HUES6 (cell line): ENCODE data around the gene AMACR.
"Not testable (repeated sequence)": the region's sequence is repeated elsewhere in the genome, so short reads cannot be mapped to it uniquely, and the experiment has no call there.

Source experiments
- H3K27ac ChIP-seq: 2 replicates; pipeline ENCODE4 v1.7.0; 2013; ENCODE audit warnings: low read depth, mild to moderate bottlenecking, low read length, inconsistent platforms
- H3K27me3 ChIP-seq: 2 replicates; pipeline ENCODE4 v1.6.1; 2013; ENCODE audit warnings: low read length; ENCODE audit not compliant: control insufficient read depth, insufficient read depth
- H3K36me3 ChIP-seq: 2 replicates; pipeline ENCODE4 v1.6.1; 2013; ENCODE audit warnings: low read length; ENCODE audit not compliant: control insufficient read depth, insufficient read depth
- H3K4me1 ChIP-seq: 2 replicates; pipeline ENCODE4 v1.6.1; 2013; ENCODE audit warnings: low read length; ENCODE audit not compliant: control insufficient read depth, insufficient read depth
- H3K4me3 ChIP-seq: 2 replicates; pipeline ENCODE4 v1.5.1; 2013; ENCODE audit warnings: low read depth, low read length
- H3K9ac ChIP-seq: one replicate; pipeline ENCODE4 v1.6.1; 2013; ENCODE audit warnings: mild to moderate bottlenecking, low read length
- H3K9me3 ChIP-seq: 2 replicates; pipeline ENCODE4 v1.6.1; 2013; ENCODE audit warnings: low read depth, low read length; ENCODE audit not compliant: control insufficient read depth, insufficient read depth

Gene AMACR

DNA sequence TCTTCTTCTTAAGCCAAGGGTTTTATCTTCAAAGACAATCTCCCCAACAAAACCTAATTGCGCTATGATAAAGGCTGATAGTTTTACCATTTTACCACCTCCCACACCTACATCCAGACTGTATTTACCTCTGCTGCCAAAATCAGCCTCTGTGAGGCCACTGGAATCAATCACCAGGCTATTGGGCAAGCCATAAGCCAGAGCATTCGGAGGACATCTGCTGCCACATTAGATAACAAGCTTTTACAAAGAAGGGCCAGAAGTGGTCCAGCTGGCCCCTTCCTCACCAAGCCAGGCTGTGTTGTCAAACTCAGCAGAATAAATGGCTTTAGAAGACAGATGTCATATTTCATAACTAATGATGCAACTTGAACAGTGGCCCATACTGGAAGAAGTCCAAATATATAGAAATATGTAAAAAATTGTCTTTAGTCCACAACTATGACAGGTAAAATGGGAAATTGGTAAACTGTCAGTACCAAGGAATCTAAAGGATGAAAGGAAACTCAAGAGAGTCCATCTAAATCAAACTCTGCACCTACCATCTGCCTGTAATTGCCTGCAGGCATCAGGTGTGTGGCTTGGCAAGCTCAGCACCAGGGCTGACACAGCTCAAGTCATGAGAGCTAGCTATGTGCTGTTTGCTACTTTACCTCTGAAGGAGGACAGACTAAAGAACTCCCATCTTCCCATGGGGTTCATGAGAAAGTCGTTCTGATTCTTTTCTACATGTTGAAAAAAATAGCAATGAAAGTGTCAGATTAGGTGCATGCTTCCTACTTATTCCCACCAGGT is 39.4 kb downstream of the AMACR start:
- H3K4me3 ChIP-seq: no peak overlapping the region

GRCh38 chr5:33966805-33967204 is 41.0 kb downstream of the AMACR start:
- no peak overlapping the region for H3K4me3 ChIP-seq
- H3K36me3 ChIP-seq: no peaks in the 10 kb centered on the region
- H3K27me3 ChIP-seq: no peaks in the 10 kb centered on the region
- H3K9ac ChIP-seq: no peak overlapping the region
- H3K9me3 ChIP-seq: no peaks in the 10 kb centered on the region
- no peak overlapping the region for H3K27ac ChIP-seq
- peaks cover 3% of the 10 kb centered on the region; the same call in 1 of the 2 replicates for H3K4me1 ChIP-seq

More for the DNA sequence above, 39.4 kb downstream of the AMACR start:
- H3K36me3 ChIP-seq: no peaks in the 10 kb centered on the region
- no peak overlapping the region for H3K27ac ChIP-seq
- peaks cover 7% of the 10 kb centered on the region for H3K4me1 ChIP-seq
- H3K9ac ChIP-seq: no peak overlapping the region
- no peaks in the 10 kb centered on the region for H3K9me3 ChIP-seq
- no peaks in the 10 kb centered on the region for H3K27me3 ChIP-seq

DNA sequence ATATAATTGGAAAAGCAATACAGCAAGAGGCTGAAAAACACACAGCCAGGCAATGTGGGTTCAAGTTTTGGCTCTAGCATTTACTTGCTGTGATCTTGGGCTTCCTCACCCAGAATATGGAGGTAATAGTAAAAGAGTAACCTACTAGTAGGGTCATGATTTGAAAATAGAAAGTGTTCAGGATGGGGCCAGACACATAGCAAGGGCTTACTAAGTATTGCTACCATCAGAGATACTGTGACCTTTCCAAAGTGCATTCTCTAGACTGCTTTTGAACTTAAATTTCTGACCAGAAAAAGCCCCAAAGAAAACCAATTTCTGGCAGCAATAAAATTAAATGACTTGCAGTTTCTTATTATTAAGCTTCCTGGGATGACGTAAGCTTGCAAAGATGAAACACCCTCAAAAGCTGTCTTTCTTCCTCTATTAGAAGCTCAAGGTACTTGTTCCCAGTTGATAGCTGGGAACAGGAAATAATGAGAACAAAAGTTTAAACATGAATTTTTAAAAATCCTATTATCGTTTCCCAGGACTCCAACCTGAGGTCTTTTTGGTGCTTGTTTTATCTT is 43.6 kb downstream of the AMACR start:
- no peak overlapping the region for H3K9ac ChIP-seq
- H3K36me3 ChIP-seq: no peaks in the 10 kb centered on the region
- no peak overlapping the region for H3K27ac ChIP-seq
- no peaks in the 10 kb centered on the region for H3K27me3 ChIP-seq
- no peak overlapping the region for H3K4me3 ChIP-seq
- no peaks in the 10 kb centered on the region for H3K4me1 ChIP-seq
- H3K9me3 ChIP-seq: no peaks in the 10 kb centered on the region

DNA sequence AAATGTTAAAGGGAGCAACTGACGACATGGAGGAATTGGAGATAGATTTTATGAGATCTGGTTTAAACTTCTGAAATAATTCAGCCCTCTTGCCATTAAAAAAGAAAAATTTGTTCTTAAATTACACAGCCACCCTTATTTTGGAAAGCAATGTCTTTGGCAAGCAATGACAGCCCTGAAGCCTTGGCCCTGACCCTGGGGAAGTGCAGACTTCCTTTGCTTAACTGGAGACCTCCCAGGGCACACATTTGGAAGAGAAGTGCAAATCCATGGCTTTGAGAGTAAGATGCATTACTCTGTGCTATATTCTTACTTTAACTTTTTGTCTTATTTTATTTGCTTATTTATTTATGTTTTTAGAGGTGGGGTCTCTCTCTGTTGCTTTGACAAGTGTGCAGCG is 49.7 kb downstream of the AMACR start:
- H3K27ac ChIP-seq: no peak overlapping the region
- H3K27me3 ChIP-seq: no peaks in the 10 kb centered on the region

DNA sequence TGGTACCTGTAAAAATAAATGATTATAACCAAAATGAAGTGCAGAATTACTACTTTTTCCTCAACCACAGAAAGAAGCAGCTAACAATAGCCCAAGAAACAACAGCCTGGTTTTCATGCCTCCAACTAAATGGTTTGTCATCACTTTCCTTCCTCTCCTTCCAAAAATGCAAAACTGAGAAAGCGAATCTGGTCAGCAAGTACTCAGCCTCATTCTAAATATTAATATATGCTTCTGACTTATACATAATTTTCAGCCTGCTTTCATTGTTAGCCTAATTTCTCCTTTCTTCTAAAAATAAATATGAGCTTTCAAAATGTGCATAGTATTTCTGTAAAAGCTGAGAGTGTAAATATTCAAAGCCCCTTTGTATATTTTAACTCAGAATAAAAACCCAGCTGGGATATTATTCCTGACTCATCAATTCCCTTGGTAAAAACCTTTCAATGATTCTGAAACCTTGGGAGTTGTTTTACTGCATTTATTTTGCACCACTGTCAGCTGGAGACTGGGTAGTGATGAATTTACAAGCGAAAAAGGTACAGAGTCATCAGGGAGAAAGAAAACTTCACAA is 50.2 kb downstream of the AMACR start:
- Histone ChIP-seq H3K9me3 (peaks cover 11% of the 10 kb centered on the region), H3K27ac (no peak overlapping the region), H3K36me3 (no peaks in the 10 kb centered on the region), H3K4me3 (no peak overlapping the region), H3K4me1 (peaks cover 13% of the 10 kb centered on the region; the same call in 1 of the 2 replicates), H3K9ac (no peak overlapping the region), H3K27me3 (no peaks in the 10 kb centered on the region)

More for the DNA sequence above, 49.7 kb downstream of the AMACR start:
- Histone ChIP-seq H3K9me3 (peaks cover 11% of the 10 kb centered on the region), H3K4me3 (no peak overlapping the region), H3K4me1 (peaks cover 13% of the 10 kb centered on the region; the same call in 1 of the 2 replicates), H3K36me3 (no peaks in the 10 kb centered on the region), H3K9ac (no peak overlapping the region)

DNA sequence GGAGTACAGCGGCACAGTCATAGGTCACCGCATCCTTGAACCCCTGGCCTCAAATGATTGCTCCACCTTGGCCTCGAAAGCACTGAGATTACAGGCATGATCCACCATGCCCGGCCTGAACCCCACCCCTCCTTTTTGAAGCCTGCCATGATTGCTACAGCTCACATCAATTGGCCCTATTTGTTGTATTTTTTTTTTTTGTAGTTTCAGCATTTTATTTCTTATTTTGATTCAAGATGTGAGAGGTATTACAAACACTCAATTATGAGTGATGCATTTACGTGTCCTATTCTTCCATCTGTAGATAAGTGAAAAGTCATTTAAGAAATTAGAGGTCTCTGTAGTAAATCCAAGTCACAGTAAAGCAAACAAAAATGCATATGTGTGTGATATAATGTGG is 55.7 kb downstream of the AMACR start:
- peaks cover 11% of the 10 kb centered on the region for H3K9me3 ChIP-seq
- H3K4me1 ChIP-seq, H3K36me3 ChIP-seq, H3K4me3 ChIP-seq, H3K9ac ChIP-seq, H3K27me3 ChIP-seq, H3K27ac ChIP-seq: not testable (repeated sequence)

- Histone ChIP-seq H3K4me3 (no peak overlapping the region), H3K27ac (no peak overlapping the region), H3K36me3 (no peaks in the 10 kb centered on the region), H3K27me3 (peaks cover 4% of the 10 kb centered on the region; the same call in 1 of the 2 replicates), H3K9me3 (no peaks in the 10 kb centered on the region), H3K9ac (no peak overlapping the region), H3K4me1 (peaks cover 5% of the 10 kb centered on the region; the same call in 1 of the 2 replicates)
Observed at GRCh38 chr5:33944543-33945132, 63.2 kb downstream of the AMACR start.

DNA sequence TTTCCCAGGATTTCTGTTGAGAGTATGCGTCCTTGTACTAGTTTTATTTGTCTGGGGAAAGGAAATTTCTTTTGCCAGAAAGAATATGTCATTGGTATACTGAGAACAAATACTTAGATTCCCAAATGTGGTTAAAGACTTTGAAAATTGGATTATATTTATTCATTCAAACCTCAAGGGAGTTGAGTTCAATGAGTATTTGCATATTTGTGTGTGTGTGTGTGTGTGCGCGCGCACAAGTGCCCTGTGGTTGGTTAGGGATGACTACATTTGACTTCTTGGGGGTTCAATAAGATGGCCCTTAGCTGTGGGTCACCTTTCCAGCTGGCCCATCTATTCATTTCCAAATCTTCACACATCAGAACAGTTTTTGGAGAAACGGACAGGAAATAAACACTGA is 66.8 kb downstream of the AMACR start:
- Histone ChIP-seq H3K9ac (no peak overlapping the region), H3K27ac (no peak overlapping the region), H3K4me3 (no peak overlapping the region), H3K27me3 (peaks cover 32% of the 10 kb centered on the region), H3K36me3 (no peaks in the 10 kb centered on the region), H3K4me1 (peaks cover 5% of the 10 kb centered on the region; the same call in 1 of the 2 replicates), H3K9me3 (no peaks in the 10 kb centered on the region)

GRCh38 chr5:33939556-33940262 is 68.1 kb downstream of the AMACR start:
- H3K4me3 ChIP-seq: no peak overlapping the region
- H3K36me3 ChIP-seq: no peaks in the 10 kb centered on the region
- H3K9ac ChIP-seq: no peak overlapping the region
- peaks cover 4% of the 10 kb centered on the region; the same call in 1 of the 2 replicates for H3K4me1 ChIP-seq
- peaks cover 43% of the 10 kb centered on the region for H3K27me3 ChIP-seq
- no peak overlapping the region for H3K27ac ChIP-seq
- H3K9me3 ChIP-seq: no peaks in the 10 kb centered on the region

DNA sequence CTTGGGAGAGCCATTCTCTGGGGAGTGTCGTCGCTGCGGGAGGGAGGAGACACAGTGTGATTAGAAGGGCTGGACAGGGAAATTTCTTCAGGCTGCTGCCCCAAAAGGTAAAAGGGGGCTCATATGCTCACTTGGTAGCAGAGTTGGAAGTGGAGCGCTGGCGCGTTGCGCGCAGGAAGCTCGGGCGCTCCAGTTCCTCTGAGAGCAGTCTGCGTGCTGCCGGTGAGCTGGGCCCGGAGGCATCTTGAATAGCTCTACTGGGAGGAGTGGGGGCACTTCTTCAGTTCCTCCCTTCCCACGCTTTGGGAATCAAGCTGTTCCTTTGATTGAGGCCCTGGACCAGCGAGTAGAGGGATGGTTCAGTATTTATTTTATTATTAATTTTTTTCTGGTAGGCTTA is 69.0 kb downstream of the AMACR start:
- Histone ChIP-seq H3K27ac (no peak overlapping the region), H3K27me3 (peaks cover 43% of the 10 kb centered on the region), H3K4me3 (no peak overlapping the region), H3K9ac (no peak overlapping the region), H3K9me3 (no peaks in the 10 kb centered on the region), H3K4me1 (no peaks in the 10 kb centered on the region), H3K36me3 (no peaks in the 10 kb centered on the region)
